T-helper 2 cell treated with Interferon-gamma antibody and Interleukin-4, amounts not matched to agents 5 μg/mL and 100 μg/mL, for 36 hours (primary cell): ENCODE results near the gene ANGPT4.
A peak's percentile ranks its signal among the peaks of the same experiment; 100 is the strongest.

Experiments used
- DNase-seq: peaks from one replicate; pipeline ENCODE4 v3.0.0; 2021; ENCODE audit warnings: low spot score
- H3K27ac Mint-ChIP-seq: one replicate; pipeline ENCODE4 v1.8.0; 2021; ENCODE audit warnings: mild to moderate bottlenecking, mixed read lengths
- H3K27me3 Mint-ChIP-seq: one replicate; pipeline ENCODE4 v1.8.0; 2021; ENCODE audit warnings: low read depth, mixed read lengths
- H3K36me3 Mint-ChIP-seq: one replicate; pipeline ENCODE4 v1.8.0; 2021; ENCODE audit warnings: low read depth, mixed read lengths
- H3K4me1 Mint-ChIP-seq: one replicate; pipeline ENCODE4 v1.8.0; 2021; ENCODE audit warnings: low read depth, mixed read lengths
- H3K4me3 Mint-ChIP-seq: one replicate; pipeline ENCODE4 v1.8.0; 2022; ENCODE audit warnings: mild to moderate bottlenecking, moderate library complexity, mixed read lengths
- H3K9me3 Mint-ChIP-seq: one replicate; pipeline ENCODE4 v1.8.0; 2021; ENCODE audit warnings: mixed read lengths

Gene ANGPT4

GRCh38 chr20:916125-916799, at the start of gene ANGPT4:
Gene ANGPT4 (minus strand): TSS chr20:916334. CDS start chr20:916214, 120 bp downstream.
- Mint-ChIP-seq H3K9me3 (no peaks in the 10 kb centered on the region), H3K4me3 (no peak within 1 kb of the TSS), H3K36me3 (no peaks in the 10 kb centered on the region), H3K27me3 (no peaks in the 10 kb centered on the region), H3K4me1 (no peaks in the 10 kb centered on the region), H3K27ac (no peak within 1 kb of the TSS)
- DNase-seq, result no peak

GRCh38 chr20:963795-964194, 47.7 kb upstream of the ANGPT4 start:
- no peak for DNase-seq
- no peak overlapping the region for H3K4me3 Mint-ChIP-seq
- no peaks in the 10 kb centered on the region for H3K9me3 Mint-ChIP-seq
- H3K27ac Mint-ChIP-seq, result no peak overlapping the region
- H3K36me3 Mint-ChIP-seq, result no peaks in the 10 kb centered on the region
- no peaks in the 10 kb centered on the region for H3K27me3 Mint-ChIP-seq
- no peaks in the 10 kb centered on the region for H3K4me1 Mint-ChIP-seq

- H3K9me3 Mint-ChIP-seq, result no peaks in the 10 kb centered on the region
- H3K4me3 Mint-ChIP-seq, result no peak overlapping the region
- no peaks in the 10 kb centered on the region for H3K36me3 Mint-ChIP-seq
- H3K27ac Mint-ChIP-seq, result no peak overlapping the region
- H3K4me1 Mint-ChIP-seq, result no peaks in the 10 kb centered on the region
- no peak for DNase-seq
- no peaks in the 10 kb centered on the region for H3K27me3 Mint-ChIP-seq
Observed at GRCh38 chr20:962683-963082, 46.5 kb upstream of the ANGPT4 start.

- no peak overlapping the region for H3K27ac Mint-ChIP-seq
- H3K36me3 Mint-ChIP-seq, result no peaks in the 10 kb centered on the region
- H3K4me1 Mint-ChIP-seq, result no peaks in the 10 kb centered on the region
- H3K9me3 Mint-ChIP-seq, result no peaks in the 10 kb centered on the region
- no peak for DNase-seq
- H3K4me3 Mint-ChIP-seq, result no peak overlapping the region
- H3K27me3 Mint-ChIP-seq, result no peaks in the 10 kb centered on the region
Observed at GRCh38 chr20:962223-962622, 46.1 kb upstream of the ANGPT4 start.

- Mint-ChIP-seq H3K4me3 (no peak overlapping the region), H3K36me3 (no peaks in the 10 kb centered on the region), H3K4me1 (no peaks in the 10 kb centered on the region), H3K27me3 (no peaks in the 10 kb centered on the region), H3K27ac (no peak overlapping the region), H3K9me3 (no peaks in the 10 kb centered on the region)
- DNase-seq, result no peak
Observed at GRCh38 chr20:961768-962167, 45.6 kb upstream of the ANGPT4 start.

GRCh38 chr20:959996-960615, 44.0 kb upstream of the ANGPT4 start:
- DNase-seq, result no peak
- Mint-ChIP-seq H3K27ac (no peak overlapping the region), H3K36me3 (no peaks in the 10 kb centered on the region), H3K4me1 (no peaks in the 10 kb centered on the region), H3K9me3 (no peaks in the 10 kb centered on the region), H3K4me3 (no peak overlapping the region), H3K27me3 (no peaks in the 10 kb centered on the region)

GRCh38 chr20:958936-959815, 43.0 kb upstream of the ANGPT4 start:
- no peaks in the 10 kb centered on the region for H3K4me1 Mint-ChIP-seq
- no peak overlapping the region for H3K27ac Mint-ChIP-seq
- H3K4me3 Mint-ChIP-seq, result no peak overlapping the region
- no peaks in the 10 kb centered on the region for H3K27me3 Mint-ChIP-seq
- no peaks in the 10 kb centered on the region for H3K9me3 Mint-ChIP-seq
- no peak for DNase-seq
- no peaks in the 10 kb centered on the region for H3K36me3 Mint-ChIP-seq

GRCh38 chr20:957544-957943, 41.4 kb upstream of the ANGPT4 start:
- no peak overlapping the region for H3K4me3 Mint-ChIP-seq
- no peak for DNase-seq
- no peaks in the 10 kb centered on the region for H3K36me3 Mint-ChIP-seq
- H3K4me1 Mint-ChIP-seq, result no peaks in the 10 kb centered on the region
- no peaks in the 10 kb centered on the region for H3K27me3 Mint-ChIP-seq
- H3K9me3 Mint-ChIP-seq, result no peaks in the 10 kb centered on the region
- no peak overlapping the region for H3K27ac Mint-ChIP-seq

- Mint-ChIP-seq H3K27ac (no peak overlapping the region), H3K4me1 (no peaks in the 10 kb centered on the region), H3K9me3 (no peaks in the 10 kb centered on the region), H3K36me3 (no peaks in the 10 kb centered on the region), H3K4me3 (no peak overlapping the region), H3K27me3 (no peaks in the 10 kb centered on the region)
- DNase-seq, result peak; percentile 45
Observed at GRCh38 chr20:956330-956951, 40.3 kb upstream of the ANGPT4 start.

GRCh38 chr20:955656-956055, 39.5 kb upstream of the ANGPT4 start:
- no peaks in the 10 kb centered on the region for H3K4me1 Mint-ChIP-seq
- no peak overlapping the region for H3K4me3 Mint-ChIP-seq
- no peaks in the 10 kb centered on the region for H3K27me3 Mint-ChIP-seq
- H3K36me3 Mint-ChIP-seq, result no peaks in the 10 kb centered on the region
- H3K27ac Mint-ChIP-seq, result no peak overlapping the region
- DNase-seq, result no peak
- H3K9me3 Mint-ChIP-seq, result no peaks in the 10 kb centered on the region

- H3K9me3 Mint-ChIP-seq, result no peaks in the 10 kb centered on the region
- no peak overlapping the region for H3K27ac Mint-ChIP-seq
- no peak for DNase-seq
- H3K36me3 Mint-ChIP-seq, result no peaks in the 10 kb centered on the region
- H3K4me1 Mint-ChIP-seq, result no peaks in the 10 kb centered on the region
- no peaks in the 10 kb centered on the region for H3K27me3 Mint-ChIP-seq
- H3K4me3 Mint-ChIP-seq, result no peak overlapping the region
Observed at GRCh38 chr20:955111-955510, 39.0 kb upstream of the ANGPT4 start.

- Mint-ChIP-seq H3K4me3 (no peak overlapping the region), H3K36me3 (no peaks in the 10 kb centered on the region), H3K9me3 (no peaks in the 10 kb centered on the region), H3K4me1 (no peaks in the 10 kb centered on the region), H3K27ac (no peak overlapping the region), H3K27me3 (peaks cover 2% of the 10 kb centered on the region)
- no peak for DNase-seq
Observed at GRCh38 chr20:953742-954141, 37.6 kb upstream of the ANGPT4 start.

GRCh38 chr20:952196-952795, 36.2 kb upstream of the ANGPT4 start:
- Mint-ChIP-seq H3K9me3 (no peaks in the 10 kb centered on the region), H3K27ac (no peak overlapping the region), H3K27me3 (peaks cover 14% of the 10 kb centered on the region), H3K4me3 (no peak overlapping the region), H3K36me3 (no peaks in the 10 kb centered on the region), H3K4me1 (no peaks in the 10 kb centered on the region)
- no peak for DNase-seq
